Measurements from ENCODE around the gene SENP8.
A peak's percentile ranks its signal among the peaks of the same experiment; 100 is the strongest.

The SENP8 gene

GRCh38 chr15:72140088-72140487 lies 21.9 kb downstream of the SENP8 start:
- no peak overlapping the region for H2AFZ ChIP-seq (ENCODE audit: low read depth, low read length)
- H4K20me1 ChIP-seq (ENCODE audit: insufficient read depth, low read length): no peaks in the 10 kb centered on the region
- H3K36me3 ChIP-seq (replicated peaks; ENCODE audit: low read depth, low read length): no peaks in the 10 kb centered on the region
- no peak overlapping the region for H3K9ac ChIP-seq (ENCODE audit: low read length)
- H3K27me3 ChIP-seq (ENCODE audit: low read depth, low read length): no peaks in the 10 kb centered on the region
- H3K4me3 ChIP-seq (ENCODE audit: low read length): no peak overlapping the region
- no peak for TF ChIP-seq EZH2phosphoT487 (IDR thresholded peaks at IDR 0.05; ENCODE audit: low read depth)
- no peak for TF ChIP-seq CTCF (IDR thresholded peaks at IDR 0.05; ENCODE audit: low read depth, low read length)
- peaks cover 21% of the 10 kb centered on the region for H3K4me1 ChIP-seq (ENCODE audit: low read length)
- no peaks in the 10 kb centered on the region for H3K9me3 ChIP-seq (ENCODE audit: insufficient read depth, low read length)
- no peaks in the 10 kb centered on the region for H3K79me2 ChIP-seq (ENCODE audit: low read length)
- H3K4me2 ChIP-seq (ENCODE audit: low read length): no peak overlapping the region
- no peak overlapping the region for H3K27ac ChIP-seq (ENCODE audit: low read length)

GRCh38 chr15:72141171-72142084 lies 23.2 kb downstream of the SENP8 start:
- Histone ChIP-seq H3K4me1 (ENCODE audit: low read length) (peaks cover 21% of the 10 kb centered on the region), H3K79me2 (ENCODE audit: low read length) (no peaks in the 10 kb centered on the region), H3K4me2 (ENCODE audit: low read length) (peak overlapping the region; percentile 66), H4K20me1 (ENCODE audit: insufficient read depth, low read length) (no peaks in the 10 kb centered on the region), H3K27ac (ENCODE audit: low read length) (peak overlapping the region; percentile 63), H3K27me3 (ENCODE audit: low read depth, low read length) (no peaks in the 10 kb centered on the region), H2AFZ (ENCODE audit: low read depth, low read length) (0 out of 2 replicates have a peak overlapping the region, but pooled peaks have one; percentile 2), H3K9me3 (ENCODE audit: insufficient read depth, low read length) (no peaks in the 10 kb centered on the region), H3K9ac (ENCODE audit: low read length) (peak overlapping the region; percentile 11; the same call in 1 of the 2 replicates), H3K4me3 (ENCODE audit: low read length) (peak overlapping the region; percentile 25), H3K36me3 (replicated peaks; ENCODE audit: low read depth, low read length) (no peaks in the 10 kb centered on the region)
- TF ChIP-seq EZH2phosphoT487 (IDR thresholded peaks at IDR 0.05; ENCODE audit: low read depth) (no peak), CTCF (IDR thresholded peaks at IDR 0.05; ENCODE audit: low read depth, low read length) (no peak)

- Histone ChIP-seq H3K79me2 (ENCODE audit: low read length) (no peaks in the 10 kb centered on the region), H3K9me3 (ENCODE audit: insufficient read depth, low read length) (no peaks in the 10 kb centered on the region), H2AFZ (ENCODE audit: low read depth, low read length) (no peak overlapping the region), H4K20me1 (ENCODE audit: insufficient read depth, low read length) (no peaks in the 10 kb centered on the region), H3K4me1 (ENCODE audit: low read length) (peaks cover 12% of the 10 kb centered on the region), H3K9ac (ENCODE audit: low read length) (no peak overlapping the region), H3K27me3 (ENCODE audit: low read depth, low read length) (no peaks in the 10 kb centered on the region), H3K27ac (ENCODE audit: low read length) (no peak overlapping the region), H3K36me3 (replicated peaks; ENCODE audit: low read depth, low read length) (no peaks in the 10 kb centered on the region), H3K4me2 (ENCODE audit: low read length) (no peak overlapping the region), H3K4me3 (ENCODE audit: low read length) (no peak overlapping the region)
- no peak for TF ChIP-seq CTCF (IDR thresholded peaks at IDR 0.05; ENCODE audit: low read depth, low read length)
- TF ChIP-seq EZH2phosphoT487 (IDR thresholded peaks at IDR 0.05; ENCODE audit: low read depth): no peak
Observed at GRCh38 chr15:72146221-72146620, 28.0 kb downstream of the SENP8 start.

- Histone ChIP-seq H3K79me2 (ENCODE audit: low read length) (no peaks in the 10 kb centered on the region), H3K27me3 (ENCODE audit: low read depth, low read length) (no peaks in the 10 kb centered on the region), H4K20me1 (ENCODE audit: insufficient read depth, low read length) (no peaks in the 10 kb centered on the region), H3K36me3 (replicated peaks; ENCODE audit: low read depth, low read length) (no peaks in the 10 kb centered on the region), H3K9me3 (ENCODE audit: insufficient read depth, low read length) (no peaks in the 10 kb centered on the region), H3K4me2 (ENCODE audit: low read length) (no peak overlapping the region), H2AFZ (ENCODE audit: low read depth, low read length) (no peak overlapping the region), H3K9ac (ENCODE audit: low read length) (no peak overlapping the region), H3K4me3 (ENCODE audit: low read length) (no peak overlapping the region), H3K4me1 (ENCODE audit: low read length) (peaks cover 5% of the 10 kb centered on the region), H3K27ac (ENCODE audit: low read length) (no peak overlapping the region)
- no peak for TF ChIP-seq CTCF (IDR thresholded peaks at IDR 0.05; ENCODE audit: low read depth, low read length)
- TF ChIP-seq EZH2phosphoT487 (IDR thresholded peaks at IDR 0.05; ENCODE audit: low read depth): no peak
Observed at GRCh38 chr15:72146934-72147333, 28.7 kb downstream of the SENP8 start.
